Astrocyte (in vitro differentiated cells and primary cell): ENCODE measurements around the gene TRAF1. TPM values are rescaled to one million over a fixed set of nuclear protein-coding genes. Genes with fewer than 3 reads are reported as not detected.

Experiments used
- DNase-seq: peaks from one replicate; pipeline ENCODE4 v3.0.0-alpha.2; 2010; ENCODE audit warnings: low read depth
- FAIRE-seq: peaks from 2 replicates; lab custom pipeline; 2011; peaks lifted over from hg19 to GRCh38; lab: Jason Lieb, UNC
- H2AFZ ChIP-seq: 2 replicates; pipeline ENCODE4 v1.6.0; 2012; ENCODE audit warnings: low read depth, low read length, inconsistent platforms
- H3K27ac ChIP-seq: 2 replicates; pipeline ENCODE4 v1.5.1; 2011; ENCODE audit warnings: low read depth, low read length, inconsistent platforms
- H3K27me3 ChIP-seq: 2 replicates; pipeline ENCODE4 v1.6.0; 2011; ENCODE audit warnings: low read length, inconsistent platforms; ENCODE audit not compliant: insufficient read depth
- H3K36me3 ChIP-seq: 2 replicates; pipeline ENCODE4 v1.5.1; 2011; ENCODE audit warnings: low read length, inconsistent platforms; ENCODE audit not compliant: insufficient read depth
- H3K4me1 ChIP-seq: 2 replicates; pipeline ENCODE4 v1.5.1; 2011; ENCODE audit warnings: low read length, inconsistent platforms; ENCODE audit not compliant: insufficient read depth
- H3K4me2 ChIP-seq: 2 replicates; pipeline ENCODE4 v1.6.0; 2012; ENCODE audit warnings: low read length, inconsistent platforms
- H3K4me3 ChIP-seq: 2 replicates; pipeline ENCODE4 v1.5.1; 2011; ENCODE audit warnings: low read depth, mild to moderate bottlenecking, low read length, inconsistent platforms; ENCODE audit not compliant: insufficient read depth
- H3K79me2 ChIP-seq: 2 replicates; pipeline ENCODE4 v1.6.0; 2012; ENCODE audit warnings: mild to moderate bottlenecking, low read length, inconsistent platforms; ENCODE audit not compliant: insufficient read depth
- H3K9ac ChIP-seq: 2 replicates; pipeline ENCODE4 v1.6.0; 2012; ENCODE audit warnings: mild to moderate bottlenecking, low read length, inconsistent platforms
- H3K9me3 ChIP-seq: 2 replicates; pipeline ENCODE4 v1.5.1; 2012; ENCODE audit warnings: low read depth, mild to moderate bottlenecking, low read length, inconsistent platforms; ENCODE audit not compliant: insufficient read depth
- H4K20me1 ChIP-seq: 2 replicates; pipeline ENCODE4 v1.6.0; 2012; ENCODE audit warnings: low read length, inconsistent platforms; ENCODE audit not compliant: insufficient read depth
- H3K27ac Mint-ChIP-seq: one replicate; pipeline ENCODE4 v1.8.0; 2021; ENCODE audit warnings: mild to moderate bottlenecking, mixed read lengths; ENCODE audit not compliant: unreplicated experiment
- H3K27me3 Mint-ChIP-seq: one replicate; pipeline ENCODE4 v1.8.0; 2021; ENCODE audit warnings: low read depth, mixed read lengths; ENCODE audit not compliant: unreplicated experiment
- H3K36me3 Mint-ChIP-seq: one replicate; pipeline ENCODE4 v1.8.0; 2021; ENCODE audit warnings: low read depth, mixed read lengths; ENCODE audit not compliant: unreplicated experiment
- H3K4me1 Mint-ChIP-seq: one replicate; pipeline ENCODE4 v1.8.0; 2021; ENCODE audit warnings: low read depth, mixed read lengths; ENCODE audit not compliant: unreplicated experiment
- H3K4me3 Mint-ChIP-seq: one replicate; pipeline ENCODE4 v1.8.0; 2021; ENCODE audit warnings: mild to moderate bottlenecking, moderate library complexity, mixed read lengths; ENCODE audit not compliant: unreplicated experiment
- H3K9me3 Mint-ChIP-seq: one replicate; pipeline ENCODE4 v1.8.0; 2021; ENCODE audit warnings: mild to moderate bottlenecking, mixed read lengths; ENCODE audit not compliant: unreplicated experiment
- CTCF ChIP-seq: IDR thresholded peaks from 2 replicates; pipeline ENCODE4 v1.5.1; 2011; ENCODE audit warnings: low read depth, mild to moderate bottlenecking, inconsistent platforms, low read length, moderate library complexity; ENCODE audit not compliant: insufficient read depth
- EZH2 ChIP-seq: IDR thresholded peaks from 2 replicates; pipeline ENCODE4 v1.6.1; 2012; ENCODE audit warnings: mild to moderate bottlenecking, low read length, inconsistent platforms; ENCODE audit not compliant: insufficient read depth
- total RNA-seq: library from RNA; stranded (reverse); gene quantifications from 2 replicates; pipeline ENCODE4 v1.2.1, GENCODE V29; 2021

Gene TRAF1
- total RNA-seq, 1 donor from 2014 or later: 4.2 TPM

- Histone ChIP-seq H3K9me3 (no peaks in the 10 kb centered on the region), H2AFZ (no peak overlapping the region), H3K36me3 (peaks cover 6% of the 10 kb centered on the region), H3K27ac (no peak overlapping the region), H3K4me1 (no peaks in the 10 kb centered on the region), H3K4me2 (no peak overlapping the region), H3K79me2 (no peaks in the 10 kb centered on the region), H3K9ac (no peak overlapping the region), H4K20me1 (no peaks in the 10 kb centered on the region), H3K4me3 (no peak overlapping the region), H3K27me3 (no peaks in the 10 kb centered on the region)
- no peak for DNase-seq
- H3K27me3 Mint-ChIP-seq: no peaks in the 10 kb centered on the region
- FAIRE-seq: no peak
- peaks cover 2% of the 10 kb centered on the region for H3K4me1 Mint-ChIP-seq
- peaks cover 3% of the 10 kb centered on the region for H3K36me3 Mint-ChIP-seq
- H3K9me3 Mint-ChIP-seq: no peaks in the 10 kb centered on the region
- H3K4me3 Mint-ChIP-seq: no peak overlapping the region
- no peak overlapping the region for H3K27ac Mint-ChIP-seq
- TF ChIP-seq CTCF (no peak), EZH2 (no peak)
Observed at GRCh38 chr9:120865809-120866208, 60.8 kb downstream of the TRAF1 start.

- Histone ChIP-seq H3K4me1 (no peaks in the 10 kb centered on the region), H3K4me3 (no peak overlapping the region), H3K9ac (no peak overlapping the region), H3K36me3 (peaks cover 11% of the 10 kb centered on the region), H3K27ac (no peak overlapping the region), H4K20me1 (no peaks in the 10 kb centered on the region), H3K79me2 (no peaks in the 10 kb centered on the region), H3K27me3 (no peaks in the 10 kb centered on the region), H2AFZ (no peak overlapping the region), H3K4me2 (no peak overlapping the region), H3K9me3 (no peaks in the 10 kb centered on the region)
- no peak overlapping the region for H3K27ac Mint-ChIP-seq
- FAIRE-seq (no peak), DNase-seq (no peak)
- peaks cover 2% of the 10 kb centered on the region for H3K4me1 Mint-ChIP-seq
- H3K4me3 Mint-ChIP-seq: no peak overlapping the region
- H3K36me3 Mint-ChIP-seq: peaks cover 8% of the 10 kb centered on the region
- no peaks in the 10 kb centered on the region for H3K27me3 Mint-ChIP-seq
- H3K9me3 Mint-ChIP-seq: no peaks in the 10 kb centered on the region
- TF ChIP-seq EZH2: no peak
- no peak for TF ChIP-seq CTCF
Observed at GRCh38 chr9:120865176-120865575, 61.4 kb downstream of the TRAF1 start.

- Histone ChIP-seq H3K27me3 (no peaks in the 10 kb centered on the region), H3K9me3 (no peaks in the 10 kb centered on the region), H3K79me2 (no peaks in the 10 kb centered on the region), H4K20me1 (no peaks in the 10 kb centered on the region), H3K36me3 (peaks cover 14% of the 10 kb centered on the region), H2AFZ (no peak overlapping the region), H3K27ac (no peak overlapping the region), H3K4me2 (no peak overlapping the region), H3K4me1 (no peaks in the 10 kb centered on the region), H3K4me3 (no peak overlapping the region), H3K9ac (no peak overlapping the region)
- no peak overlapping the region for H3K27ac Mint-ChIP-seq
- H3K27me3 Mint-ChIP-seq: no peaks in the 10 kb centered on the region
- peaks cover 9% of the 10 kb centered on the region for H3K36me3 Mint-ChIP-seq
- FAIRE-seq: no peak
- peaks cover 2% of the 10 kb centered on the region for H3K4me1 Mint-ChIP-seq
- H3K9me3 Mint-ChIP-seq: no peaks in the 10 kb centered on the region
- H3K4me3 Mint-ChIP-seq: no peak overlapping the region
- TF ChIP-seq CTCF: no peak
- no peak for TF ChIP-seq EZH2
- DNase-seq: no peak
Observed at GRCh38 chr9:120864719-120865118, 61.9 kb downstream of the TRAF1 start.
